GM19395 (cell line): ENCODE measurements around the gene ZFPL1.

Source experiments
- ATAC-seq: cut with Tn5 transposase; IDR thresholded peaks from one replicate; pipeline ENCODE4 v1.9.1; 2021; ENCODE audit warnings: mild to moderate bottlenecking, moderate library complexity; ENCODE audit not compliant: unreplicated experiment

The ZFPL1 gene

GRCh38 chr11:65089621-65090020 lies 5.6 kb downstream of the ZFPL1 start:
- ATAC-seq: no peak

- no peak for ATAC-seq
These were observed 6.6 kb downstream of the ZFPL1 start for GRCh38 chr11:65090628-65091027.

- ATAC-seq: no peak
These were observed 11.4 kb downstream of the ZFPL1 start for GRCh38 chr11:65095427-65095826.

GRCh38 chr11:65095974-65096806 lies 12.2 kb downstream of the ZFPL1 start, which contains the start of gene VPS51:
TSS of gene VPS51 (plus strand) at chr11:65096214. CDS start at chr11:65096251, 37 bp downstream.
- peak; percentile 91 for ATAC-seq

- no peak for ATAC-seq
These were observed 12.9 kb downstream of the ZFPL1 start for GRCh38 chr11:65096926-65097325.

GRCh38 chr11:65100674-65101350 lies 16.8 kb downstream of the ZFPL1 start:
- ATAC-seq: no peak

- ATAC-seq: no peak
These were observed 18.4 kb downstream of the ZFPL1 start for GRCh38 chr11:65102142-65103095.

GRCh38 chr11:65103476-65103875 lies 19.5 kb downstream of the ZFPL1 start:
- no peak for ATAC-seq

- no peak for ATAC-seq
These were observed 20.6 kb downstream of the ZFPL1 start for GRCh38 chr11:65104628-65105027.

- no peak for ATAC-seq
These were observed 23.1 kb downstream of the ZFPL1 start for GRCh38 chr11:65107078-65107477.

- ATAC-seq: no peak
These were observed 23.9 kb downstream of the ZFPL1 start for GRCh38 chr11:65107751-65108468.

GRCh38 chr11:65108469-65109123 lies 24.6 kb downstream of the ZFPL1 start:
- no peak for ATAC-seq

GRCh38 chr11:65109231-65110198 lies 25.5 kb downstream of the ZFPL1 start:
- ATAC-seq: no peak

GRCh38 chr11:65110354-65110861 lies 26.4 kb downstream of the ZFPL1 start:
- peak; percentile 40 for ATAC-seq

GRCh38 chr11:65111159-65111743 lies 27.2 kb downstream of the ZFPL1 start:
- ATAC-seq: no peak

- ATAC-seq: peak; percentile 56
These were observed 27.9 kb downstream of the ZFPL1 start, which contains the start of gene TM7SF2 for GRCh38 chr11:65111744-65112545. TSS of gene TM7SF2 (plus strand) at chr11:65111872. CDS start at chr11:65112016, 144 bp downstream.
